Measurements from ENCODE around the gene TMOD2.

Gene TMOD2

GRCh38 chr15:51848811-51849210 lies 97.4 kb downstream of the TMOD2 start:
- Histone ChIP-seq H3K9me3 (replicated peaks in 1 of 11) (no peaks in the 10 kb centered on the region; a peak in 1 of 22 replicates), H3K27ac (no peak overlapping the region), H3K36me3 (peaks cover 0 to 30% (median 5%) of the 10 kb centered on the region in 11 experiments; a peak in 6 of 22 replicates), H3K9ac (no peak overlapping the region), H3K4me2 (0 out of 22 replicates have a peak overlapping the region, but pooled peaks of 1 of the 11 experiments have one; percentile 3), H3K4me3 (no peak overlapping the region), H4K20me1 (peaks cover 0 to 92% (median 23%) of the 10 kb centered on the region in 11 experiments; a peak in 11 of 22 replicates), H3K4me1 (peaks cover 24 to 68% (median 33%) of the 10 kb centered on the region in 10 experiments), H3K27me3 (no peaks in the 10 kb centered on the region)
- TF ChIP-seq Cebpa-rat (IDR thresholded peaks at IDR 0.05): no peak

GRCh38 chr15:51849860-51850259 lies 98.5 kb downstream of the TMOD2 start:
- Histone ChIP-seq H3K4me1 (peaks cover 24 to 68% (median 29%) of the 10 kb centered on the region in 10 experiments), H4K20me1 (peaks cover 0 to 99% (median 24%) of the 10 kb centered on the region in 11 experiments; a peak in 12 of 22 replicates), H3K36me3 (peaks cover 0 to 30% (median 5%) of the 10 kb centered on the region in 11 experiments; a peak in 6 of 22 replicates), H3K4me2 (no peak overlapping the region), H3K4me3 (no peak overlapping the region), H3K9me3 (replicated peaks in 1 of 11) (no peaks in the 10 kb centered on the region; a peak in 1 of 22 replicates), H3K9ac (no peak overlapping the region), H3K27ac (no peak overlapping the region), H3K27me3 (no peaks in the 10 kb centered on the region)
- TF ChIP-seq Cebpa-rat (IDR thresholded peaks at IDR 0.05): no peak

GRCh38 chr15:51853998-51854397 lies 102.6 kb downstream of the TMOD2 start:
- Histone ChIP-seq H4K20me1 (peaks cover 3 to 100% (median 31%) of the 10 kb centered on the region in 11 experiments; a peak in 12 of 22 replicates), H3K27ac (no peak overlapping the region), H3K9me3 (replicated peaks in 1 of 11) (peaks cover 0 to 11% (median 4%) of the 10 kb centered on the region in 11 experiments; a peak in 12 of 22 replicates), H3K36me3 (peaks cover under 1 to 26% (median 9%) of the 10 kb centered on the region in 11 experiments; a peak in 13 of 22 replicates), H3K27me3 (no peaks in the 10 kb centered on the region), H3K4me1 (peaks cover 0 to 55% (median 2%) of the 10 kb centered on the region in 10 experiments; a peak in 7 of 20 replicates), H3K9ac (no peak overlapping the region), H3K4me3 (no peak overlapping the region), H3K4me2 (peak overlapping the region in 1 of 11 experiments; percentile 52; a peak in 1 of 22 replicates)
- TF ChIP-seq Cebpa-rat (IDR thresholded peaks at IDR 0.05): no peak

- H4K20me1 ChIP-seq: peaks cover 3 to 100% (median 24%) of the 10 kb centered on the region in 11 experiments; a peak in 12 of 22 replicates
- peak overlapping the region in 3 of 11 experiments; percentile 28 to 76 (median 52); a peak in 5 of 22 replicates for H3K4me2 ChIP-seq
- peaks cover 0 to 49% (median 5%) of the 10 kb centered on the region in 10 experiments; a peak in 12 of 20 replicates for H3K4me1 ChIP-seq
- no peaks in the 10 kb centered on the region for H3K27me3 ChIP-seq
- TF ChIP-seq Cebpa-rat (IDR thresholded peaks at IDR 0.05): no peak
- no peak overlapping the region for H3K9ac ChIP-seq
- peaks cover 13 to 38% (median 19%) of the 10 kb centered on the region in 11 experiments; a peak in 17 of 22 replicates for H3K36me3 ChIP-seq
- H3K9me3 ChIP-seq (replicated peaks in 1 of 11): peaks cover 0 to 26% (median 18%) of the 10 kb centered on the region in 11 experiments; a peak in 16 of 22 replicates
- no peak overlapping the region; a peak in 1 of 22 replicates for H3K27ac ChIP-seq
- no peak overlapping the region for H3K4me3 ChIP-seq
Measured at GRCh38 chr15:51855612-51856011, 104.2 kb downstream of the TMOD2 start.

- no peak for TF ChIP-seq Cebpa-rat (IDR thresholded peaks at IDR 0.05)
- Histone ChIP-seq H3K27ac (no peak overlapping the region), H3K9ac (no peak overlapping the region), H3K4me1 (peaks cover 11 to 57% (median 15%) of the 10 kb centered on the region in 10 experiments; a peak in 18 of 20 replicates), H4K20me1 (peaks cover 3 to 100% (median 24%) of the 10 kb centered on the region in 11 experiments; a peak in 12 of 22 replicates), H3K27me3 (no peaks in the 10 kb centered on the region), H3K9me3 (replicated peaks in 1 of 11) (peaks cover 0 to 26% (median 18%) of the 10 kb centered on the region in 11 experiments; a peak in 16 of 22 replicates), H3K36me3 (peaks cover 15 to 41% (median 25%) of the 10 kb centered on the region in 11 experiments; a peak in 19 of 22 replicates), H3K4me3 (no peak overlapping the region), H3K4me2 (0 out of 22 replicates have a peak overlapping the region, but pooled peaks of 1 of the 11 experiments have one; percentile 10)
Measured at GRCh38 chr15:51856714-51857380, 105.5 kb downstream of the TMOD2 start.

- peaks cover 60 to 83% (median 70%) of the 10 kb centered on the region in 11 experiments for H3K36me3 ChIP-seq
- no peak overlapping the region for H3K27ac ChIP-seq
- H3K9me3 ChIP-seq (replicated peaks in 1 of 11): peaks cover 0 to 26% (median 18%) of the 10 kb centered on the region in 11 experiments; a peak in 17 of 22 replicates
- H3K4me2 ChIP-seq: peak overlapping the region in 9 of 11 experiments; percentile 1 to 48 (median 33); a peak in 13 of 22 replicates
- H3K27me3 ChIP-seq: no peaks in the 10 kb centered on the region
- H3K9ac ChIP-seq: no peak overlapping the region
- H3K4me3 ChIP-seq: no peak overlapping the region
- peaks cover 0 to 100% (median 0%) of the 10 kb centered on the region in 11 experiments; a peak in 9 of 22 replicates for H4K20me1 ChIP-seq
- H3K4me1 ChIP-seq: peaks cover 6 to 18% (median 15%) of the 10 kb centered on the region in 10 experiments; a peak in 18 of 20 replicates
- no peak for TF ChIP-seq Cebpa-rat (IDR thresholded peaks at IDR 0.05)
Measured at GRCh38 chr15:51861557-51862359, 110.4 kb downstream of the TMOD2 start.

GRCh38 chr15:51863131-51863530 lies 111.7 kb downstream of the TMOD2 start:
- H3K4me3 ChIP-seq: no peak overlapping the region
- no peak overlapping the region for H3K27ac ChIP-seq
- peaks cover 0 to 100% (median 0%) of the 10 kb centered on the region in 11 experiments; a peak in 9 of 22 replicates for H4K20me1 ChIP-seq
- peaks cover 67 to 94% (median 78%) of the 10 kb centered on the region in 11 experiments for H3K36me3 ChIP-seq
- H3K9ac ChIP-seq: no peak overlapping the region
- H3K4me2 ChIP-seq: no peak overlapping the region
- no peaks in the 10 kb centered on the region for H3K27me3 ChIP-seq
- no peak for TF ChIP-seq Cebpa-rat (IDR thresholded peaks at IDR 0.05)
- H3K4me1 ChIP-seq: peaks cover 0 to 18% (median 14%) of the 10 kb centered on the region in 10 experiments; a peak in 15 of 20 replicates
- peaks cover 0 to 24% (median 18%) of the 10 kb centered on the region in 11 experiments; a peak in 17 of 22 replicates for H3K9me3 ChIP-seq (replicated peaks in 1 of 11)

- Histone ChIP-seq H3K27me3 (no peaks in the 10 kb centered on the region), H3K4me1 (peaks cover 0 to 18% (median 15%) of the 10 kb centered on the region in 10 experiments; a peak in 15 of 20 replicates), H3K9ac (no peak overlapping the region), H4K20me1 (peaks cover 0 to 99% (median 0%) of the 10 kb centered on the region in 11 experiments; a peak in 9 of 22 replicates), H3K27ac (no peak overlapping the region), H3K9me3 (replicated peaks in 1 of 11) (peaks cover 0 to 12% (median 8%) of the 10 kb centered on the region in 11 experiments; a peak in 15 of 22 replicates), H3K4me3 (no peak overlapping the region), H3K4me2 (no peak overlapping the region), H3K36me3 (peaks cover 71 to 94% (median 85%) of the 10 kb centered on the region in 11 experiments)
- TF ChIP-seq Cebpa-rat (IDR thresholded peaks at IDR 0.05): no peak
Measured at GRCh38 chr15:51864408-51865056, 113.1 kb downstream of the TMOD2 start.

All from BLaER1 treated with 17β-estradiol and CSF1 and Interleukin-3, amounts not matched to agents 10 nM and 100 nM (cell line).